ENCODE results near the gene ELK4.
A peak's percentile ranks its signal among the peaks of the same experiment; 100 is the strongest.

Gene ELK4

GRCh38 chr1:205595861-205596260 lies 36.0 kb downstream of the ELK4 start:
- H3K4me3 ChIP-seq (ENCODE audit: low read depth, low read length), result no peak overlapping the region
- no peak for TF ChIP-seq CTCF (IDR thresholded peaks at IDR 0.05; ENCODE audit: borderline replicate concordance, insufficient read depth, low read depth, low read length)

GRCh38 chr1:205595435-205595834 lies 36.4 kb downstream of the ELK4 start:
- no peak for TF ChIP-seq CTCF (IDR thresholded peaks at IDR 0.05; ENCODE audit: borderline replicate concordance, insufficient read depth, low read depth, low read length)
- H3K4me3 ChIP-seq (ENCODE audit: low read depth, low read length), result no peak overlapping the region

- 0 out of 2 replicates have a peak, but pooled peaks have one; percentile 7 for TF ChIP-seq CTCF (IDR thresholded peaks at IDR 0.05; ENCODE audit: borderline replicate concordance, insufficient read depth, low read depth, low read length)
Measured at GRCh38 chr1:205594846-205595245, 37.0 kb downstream of the ELK4 start.

GRCh38 chr1:205593967-205594366 lies 37.8 kb downstream of the ELK4 start:
- no peak for TF ChIP-seq CTCF (IDR thresholded peaks at IDR 0.05; ENCODE audit: borderline replicate concordance, insufficient read depth, low read depth, low read length)
- no peak overlapping the region for H3K4me3 ChIP-seq (ENCODE audit: low read depth, low read length)

More at GRCh38 chr1:205594846-205595245, 37.0 kb downstream of the ELK4 start:
- H3K4me3 ChIP-seq (ENCODE audit: low read depth, low read length), result no peak overlapping the region

GRCh38 chr1:205593532-205593931 lies 38.3 kb downstream of the ELK4 start:
- TF ChIP-seq CTCF (IDR thresholded peaks at IDR 0.05; ENCODE audit: borderline replicate concordance, insufficient read depth, low read depth, low read length), result no peak
- H3K4me3 ChIP-seq (ENCODE audit: low read depth, low read length), result no peak overlapping the region

GRCh38 chr1:205592443-205593003 lies 39.3 kb downstream of the ELK4 start:
- no peak for TF ChIP-seq CTCF (IDR thresholded peaks at IDR 0.05; ENCODE audit: borderline replicate concordance, insufficient read depth, low read depth, low read length)
- no peak overlapping the region for H3K4me3 ChIP-seq (ENCODE audit: low read depth, low read length)

GRCh38 chr1:205591522-205592351 lies 40.1 kb downstream of the ELK4 start:
- peak; percentile 99 for TF ChIP-seq CTCF (IDR thresholded peaks at IDR 0.05; ENCODE audit: borderline replicate concordance, insufficient read depth, low read depth, low read length)
- peak overlapping the region; percentile 25 for H3K4me3 ChIP-seq (ENCODE audit: low read depth, low read length)

Data from GM12875 (cell line).